WERI-Rb-1 (cell line): ENCODE results near the gene MAP4.
A peak's percentile ranks its signal among the peaks of the same experiment; 100 is the strongest.
"Not testable (repeated sequence)": the region's sequence is repeated elsewhere in the genome, so short reads cannot be mapped to it uniquely, and the experiment has no call there.

Experiments used
- DNase-seq: peaks from one replicate; pipeline ENCODE4 v3.0.0-alpha.2; 2020
- H3K27ac ChIP-seq: fragments of 250-450 bp; sonication (Bioruptor Pico); 2 replicates; pipeline ENCODE4 v1.5.1; 2020; ENCODE audit warnings: mild to moderate bottlenecking, moderate library complexity
- H3K27me3 ChIP-seq: fragments of 250-450 bp; sonication (Bioruptor Pico); 2 replicates; pipeline ENCODE4 v1.5.1; 2021; ENCODE audit warnings: mild to moderate bottlenecking, low read depth, moderate library complexity; ENCODE audit not compliant: insufficient read depth, severe bottlenecking
- H3K36me3 ChIP-seq: fragments of 250-450 bp; sonication (Bioruptor Pico); 2 replicates; pipeline ENCODE4 v1.5.1; 2020; ENCODE audit warnings: mild to moderate bottlenecking, moderate library complexity
- H3K4me3 ChIP-seq: 2 replicates; pipeline ENCODE4 v1.5.1; 2011; ENCODE audit warnings: low read depth, mild to moderate bottlenecking, control low read depth, low read length
- H3K9me3 ChIP-seq: fragments of 250-450 bp; sonication (Bioruptor Pico); 2 replicates; pipeline ENCODE4 v1.5.1; 2021; ENCODE audit warnings: mild to moderate bottlenecking, moderate library complexity; ENCODE audit not compliant: severe bottlenecking
- CTCF ChIP-seq: IDR thresholded peaks from 2 replicates; pipeline ENCODE4 v1.5.1; 2011; ENCODE audit warnings: low read depth, mild to moderate bottlenecking, control low read depth, inconsistent platforms, low read length

MAP4 gene

GRCh38 chr3:47890126-47890827 lies 125.9 kb downstream of the MAP4 start:
- Histone ChIP-seq H3K36me3 (peaks cover 12% of the 10 kb centered on the region), H3K27ac (peak overlapping the region; percentile 87), H3K4me3 (peak overlapping the region; percentile 35), H3K27me3 (no peaks in the 10 kb centered on the region), H3K9me3 (no peaks in the 10 kb centered on the region)
- peak; percentile 89 for DNase-seq
- no peak for TF ChIP-seq CTCF

- DNase-seq = no peak
- Histone ChIP-seq H3K36me3 (peaks cover 12% of the 10 kb centered on the region), H3K9me3 (no peaks in the 10 kb centered on the region), H3K27ac (peak overlapping the region; percentile 87), H3K4me3 (no peak overlapping the region), H3K27me3 (no peaks in the 10 kb centered on the region)
- no peak for TF ChIP-seq CTCF
These were observed 127.0 kb downstream of the MAP4 start for GRCh38 chr3:47888986-47889757.

GRCh38 chr3:47887991-47888390 lies 128.2 kb downstream of the MAP4 start:
- peaks cover 12% of the 10 kb centered on the region for H3K36me3 ChIP-seq
- H3K9me3 ChIP-seq, H3K27me3 ChIP-seq, H3K27ac ChIP-seq, DNase-seq, H3K4me3 ChIP-seq: not testable (repeated sequence)

GRCh38 chr3:47885168-47885567 lies 131.0 kb downstream of the MAP4 start:
- DNase-seq = no peak

GRCh38 chr3:47884603-47885002 lies 131.6 kb downstream of the MAP4 start:
- Histone ChIP-seq H3K36me3 (peaks cover 8% of the 10 kb centered on the region), H3K9me3 (no peaks in the 10 kb centered on the region), H3K27me3 (no peaks in the 10 kb centered on the region), H3K27ac (no peak overlapping the region), H3K4me3 (no peak overlapping the region)
- no peak for DNase-seq
- TF ChIP-seq CTCF = no peak

More at GRCh38 chr3:47885168-47885567, 131.0 kb downstream of the MAP4 start:
- H3K27me3 ChIP-seq = no peaks in the 10 kb centered on the region
- no peak overlapping the region for H3K27ac ChIP-seq
- TF ChIP-seq CTCF = no peak
- H3K9me3 ChIP-seq = no peaks in the 10 kb centered on the region
- H3K4me3 ChIP-seq = no peak overlapping the region
- peaks cover 8% of the 10 kb centered on the region for H3K36me3 ChIP-seq

GRCh38 chr3:47882338-47882737 lies 133.9 kb downstream of the MAP4 start:
- DNase-seq = no peak
- H3K4me3 ChIP-seq = no peak overlapping the region
- H3K36me3 ChIP-seq = no peaks in the 10 kb centered on the region; the same call in 1 of the 2 replicates
- no peak overlapping the region for H3K27ac ChIP-seq
- TF ChIP-seq CTCF = no peak
- H3K9me3 ChIP-seq = no peaks in the 10 kb centered on the region
- no peaks in the 10 kb centered on the region for H3K27me3 ChIP-seq
